ENCODE data around the gene STOX2. TPM values are rescaled to one million over a fixed set of nuclear protein-coding genes. Genes with fewer than 3 reads are reported as not detected.

Gene STOX2
- total and polyA plus RNA-seq, 2 experiments from 2014 or later = 6.4 to 20.1 TPM

DNA sequence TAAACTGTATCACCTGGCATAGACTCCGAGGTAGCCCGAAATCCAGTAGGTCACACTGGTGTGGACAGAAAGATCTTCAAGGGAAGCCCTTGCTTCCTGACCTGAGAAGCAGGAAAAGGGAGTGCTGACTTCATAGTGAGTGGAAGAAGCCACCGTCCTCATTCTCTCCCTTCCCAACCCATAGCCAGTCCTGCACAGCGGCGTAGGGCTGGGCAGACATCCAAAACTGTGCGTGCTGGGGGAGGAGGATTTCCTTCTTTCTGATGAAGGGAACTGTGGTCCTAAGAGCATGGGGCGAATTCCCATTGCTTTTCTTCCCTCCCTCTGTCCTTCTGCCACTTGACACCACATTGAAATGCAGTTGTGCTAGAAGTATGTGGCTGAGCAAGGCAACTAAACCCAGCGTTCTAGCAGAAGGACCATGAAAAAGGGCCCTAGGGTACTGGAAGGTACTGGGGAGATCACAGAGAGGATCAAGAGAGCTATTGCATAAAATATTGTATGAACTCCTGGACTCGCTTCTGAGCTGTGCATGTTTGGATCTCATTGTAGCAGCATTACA, 66.9 kb downstream of the STOX2 start:
- peak in 1 of 2 donors; percentile 53 for DNase-seq (ENCODE audit: low read depth in 1 of 2, low spot score in 1 of 2)
- no peak overlapping the region for H3K27ac ChIP-seq
- H3K4me3 ChIP-seq = no peak overlapping the region
- no peaks in the 10 kb centered on the region for H3K36me3 ChIP-seq
- H3K9me3 ChIP-seq (ENCODE audit: low read depth) = peaks cover 2% of the 10 kb centered on the region
- H3K27me3 ChIP-seq = no peaks in the 10 kb centered on the region
- no peak for TF ChIP-seq CTCF (IDR thresholded peaks at IDR 0.05; ENCODE audit: low read depth, low read length)
- no peaks in the 10 kb centered on the region for H3K4me1 ChIP-seq (ENCODE audit: low read depth)

GRCh38 chr4:183977707-183978106, 72.6 kb downstream of the STOX2 start:
- H3K4me1 ChIP-seq (ENCODE audit: low read depth) = no peaks in the 10 kb centered on the region
- no peak overlapping the region for H3K4me3 ChIP-seq
- no peak for TF ChIP-seq CTCF (IDR thresholded peaks at IDR 0.05; ENCODE audit: low read depth, low read length)

DNA sequence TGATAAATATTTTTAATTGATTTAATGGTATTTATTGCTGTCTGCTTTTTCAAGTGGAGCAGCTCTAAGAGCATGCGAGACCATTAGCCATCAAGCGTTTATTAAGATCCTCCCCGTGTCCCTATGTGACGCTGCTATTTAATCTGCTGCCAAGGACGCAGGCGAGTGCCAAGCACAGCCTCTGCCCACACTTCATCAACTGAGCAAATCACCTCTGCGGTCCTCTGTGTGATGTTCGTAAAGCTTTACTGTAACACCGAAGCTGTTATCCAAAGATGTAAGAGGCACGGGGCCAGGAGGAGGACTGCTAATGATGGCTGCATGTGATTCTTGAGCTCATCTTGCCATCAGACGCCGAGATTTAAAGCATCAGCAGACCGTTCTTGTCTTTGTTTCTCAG, 79.5 kb downstream of the STOX2 start:
- H3K9me3 ChIP-seq (ENCODE audit: low read depth) = no peaks in the 10 kb centered on the region
- peaks cover 13% of the 10 kb centered on the region for H3K4me1 ChIP-seq (ENCODE audit: low read depth)
- no peak for DNase-seq (ENCODE audit: low read depth in 1 of 2, low spot score in 1 of 2)
- no peak overlapping the region for H3K4me3 ChIP-seq
- H3K27ac ChIP-seq = no peak overlapping the region
- H3K36me3 ChIP-seq = no peaks in the 10 kb centered on the region
- no peaks in the 10 kb centered on the region for H3K27me3 ChIP-seq
- TF ChIP-seq CTCF (IDR thresholded peaks at IDR 0.05; ENCODE audit: low read depth, low read length) = no peak

More at GRCh38 chr4:183977707-183978106, 72.6 kb downstream of the STOX2 start:
- H3K27me3 ChIP-seq = no peaks in the 10 kb centered on the region
- no peaks in the 10 kb centered on the region for H3K36me3 ChIP-seq
- H3K9me3 ChIP-seq (ENCODE audit: low read depth) = peaks cover 2% of the 10 kb centered on the region
- H3K27ac ChIP-seq = no peak overlapping the region
- DNase-seq (ENCODE audit: low read depth in 1 of 2, low spot score in 1 of 2) = no peak

DNA sequence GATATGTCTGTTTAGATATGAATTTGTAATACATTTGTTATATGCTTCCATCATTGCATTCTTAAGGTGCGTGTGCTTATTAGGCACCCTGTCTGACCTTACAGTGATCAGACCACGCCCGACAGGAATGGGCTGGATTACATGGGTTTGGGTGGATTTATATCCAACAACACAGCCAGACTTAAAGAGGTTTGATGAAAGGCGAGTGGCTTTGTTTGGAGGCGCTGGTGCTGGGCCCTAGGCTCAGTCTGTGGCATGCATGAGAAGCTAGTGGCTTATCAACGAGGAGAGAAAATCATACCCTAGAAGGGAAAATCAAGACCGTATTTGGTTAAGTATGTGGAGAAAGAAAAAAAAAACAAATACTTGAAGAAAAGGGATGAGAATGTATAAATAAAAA, 80.7 kb downstream of the STOX2 start:
- Histone ChIP-seq H3K36me3 (no peaks in the 10 kb centered on the region), H3K27ac (no peak overlapping the region), H3K27me3 (no peaks in the 10 kb centered on the region), H3K4me3 (no peak overlapping the region), H3K4me1 (ENCODE audit: low read depth) (peaks cover 13% of the 10 kb centered on the region), H3K9me3 (ENCODE audit: low read depth) (no peaks in the 10 kb centered on the region)
- no peak for TF ChIP-seq CTCF (IDR thresholded peaks at IDR 0.05; ENCODE audit: low read depth, low read length)
- DNase-seq (ENCODE audit: low read depth in 1 of 2, low spot score in 1 of 2) = no peak

- DNase-seq (ENCODE audit: low read depth in 1 of 2, low spot score in 1 of 2) = no peak
- no peaks in the 10 kb centered on the region for H3K36me3 ChIP-seq
- H3K27me3 ChIP-seq = no peaks in the 10 kb centered on the region
- H3K4me3 ChIP-seq = no peak overlapping the region
- H3K27ac ChIP-seq = no peak overlapping the region
- H3K9me3 ChIP-seq (ENCODE audit: low read depth) = no peaks in the 10 kb centered on the region
- no peak for TF ChIP-seq CTCF (IDR thresholded peaks at IDR 0.05; ENCODE audit: low read depth, low read length)
- H3K4me1 ChIP-seq (ENCODE audit: low read depth) = peaks cover 13% of the 10 kb centered on the region
These were observed 81.3 kb downstream of the STOX2 start for GRCh38 chr4:183986291-183986970.

All from cardiac muscle cell (in vitro differentiated cells and primary cell).